Stimulated activated naive CD4-positive, alpha-beta T cell (primary cell): Measurements from ENCODE around the gene NMUR1.

Experiments
- DNase-seq, 6 experiments: peaks; one replicate each; lab custom pipeline; 2025; lab: John Stamatoyannopoulos, UW

Gene NMUR1

GRCh38 chr2:231486851-231487596 lies 43.2 kb downstream of the NMUR1 start:
- no peak for DNase-seq

- peak in 5 of 6 experiments; percentile 21 to 64 (median 26) for DNase-seq
Observed at GRCh38 chr2:231483398-231484329, 46.6 kb downstream of the NMUR1 start.

- DNase-seq: peak; percentile 40 to 82 (median 66)
Observed at GRCh38 chr2:231482806-231483391, 47.3 kb downstream of the NMUR1 start.

- no peak for DNase-seq
Observed at GRCh38 chr2:231480781-231481180, 49.5 kb downstream of the NMUR1 start.

- no peak for DNase-seq
Observed at GRCh38 chr2:231479455-231479854, 50.8 kb downstream of the NMUR1 start.

- DNase-seq: no peak
Observed at GRCh38 chr2:231476920-231477319, 53.3 kb downstream of the NMUR1 start.

GRCh38 chr2:231475965-231476364 lies 54.3 kb downstream of the NMUR1 start:
- no peak for DNase-seq
